Peyer's patch (tissue), 4 donors: Measurements from ENCODE around the gene SMIM45.
A peak's percentile ranks its signal among the peaks of the same experiment; 100 is the strongest.

ENCODE experiments used
- DNase-seq, 3 donors: peaks; one replicate each; pipeline ENCODE4 v3.0.0-alpha.2; 2017 to 2019
- H3K27ac ChIP-seq, 4 donors: fragments of 200-600 bp; sonication (generic); one replicate each; pipeline ENCODE4 v1.5.1; 2016 to 2019
- H3K27me3 ChIP-seq, 2 donors: fragments of 200-600 bp; sonication (generic); one replicate each; pipeline ENCODE4 v1.5.1; 2019
- H3K36me3 ChIP-seq, 3 donors: fragments of 200-600 bp; sonication (generic); one replicate each; pipeline ENCODE4 v1.5.1; 2016 to 2019
- H3K4me1 ChIP-seq, 4 donors: fragments of 200-600 bp; sonication (generic); one replicate each; pipeline ENCODE4 v1.5.1; 2016 to 2019
- H3K4me3 ChIP-seq, 4 donors: fragments of 200-600 bp; sonication (generic); 1 replicate in 3 of 4; 2 replicates in 1 of 4; pipeline ENCODE4 v1.5.1; 2016 to 2019; ENCODE audit warnings: mild to moderate bottlenecking in 1 of 4
- H3K9me3 ChIP-seq, 4 donors: fragments of 200-600 bp; sonication (generic); one replicate each; pipeline ENCODE4 v1.5.1; 2016 to 2019; ENCODE audit warnings: mild to moderate bottlenecking in 1 of 4
- CTCF ChIP-seq, 6 experiments: fragments of 450-650 bp in 4 of 6; fragments of 200-600 bp in 2 of 6; sonication (generic) in 1 of 6; IDR thresholded peaks; one replicate each; pipeline ENCODE4 v1.5.1; 2017 to 2019; ENCODE audit warnings: antibody characterized with exemption in 6 of 6, mild to moderate bottlenecking in 3 of 6, moderate library complexity in 1 of 6
- POLR2A ChIP-seq, 2 donors: fragments of 450-650 bp; IDR thresholded peaks; one replicate each; pipeline ENCODE4 v1.5.1; 2017; ENCODE audit warnings: antibody characterized with exemption in 2 of 2, mild to moderate bottlenecking in 2 of 2, moderate library complexity in 2 of 2

The SMIM45 gene

GRCh38 chr22:41971431-41971830 lies 19.5 kb downstream of the SMIM45 start:
- H3K36me3 ChIP-seq, result no peaks in the 10 kb centered on the region
- TF ChIP-seq CTCF (IDR thresholded peaks at IDR 0.05), result no peak
- no peak for TF ChIP-seq POLR2A (IDR thresholded peaks at IDR 0.05)
- peaks cover 0 to 15% of the 10 kb centered on the region in 2 donors for H3K27me3 ChIP-seq
- no peak overlapping the region for H3K4me3 ChIP-seq
- H3K27ac ChIP-seq, result no peak overlapping the region
- H3K9me3 ChIP-seq, result no peaks in the 10 kb centered on the region
- no peak for DNase-seq
- peaks cover 0 to 5% (median 2%) of the 10 kb centered on the region in 4 donors for H3K4me1 ChIP-seq

- Histone ChIP-seq H3K27me3 (peaks cover 0 to 28% of the 10 kb centered on the region in 2 donors), H3K4me3 (no peak overlapping the region), H3K4me1 (peaks cover 0 to 9% (median 5%) of the 10 kb centered on the region in 4 donors), H3K27ac (no peak overlapping the region), H3K36me3 (no peaks in the 10 kb centered on the region), H3K9me3 (no peaks in the 10 kb centered on the region)
- TF ChIP-seq POLR2A (IDR thresholded peaks at IDR 0.05) (no peak), CTCF (IDR thresholded peaks at IDR 0.05) (no peak)
- no peak for DNase-seq
Observed at GRCh38 chr22:41974691-41975290, 22.8 kb downstream of the SMIM45 start.

- Histone ChIP-seq H3K27ac (no peak overlapping the region), H3K4me1 (peaks cover 0 to 9% (median 5%) of the 10 kb centered on the region in 4 donors), H3K9me3 (no peaks in the 10 kb centered on the region), H3K36me3 (no peaks in the 10 kb centered on the region), H3K27me3 (peaks cover 0 to 28% of the 10 kb centered on the region in 2 donors), H3K4me3 (no peak overlapping the region)
- no peak for TF ChIP-seq CTCF (IDR thresholded peaks at IDR 0.05)
- DNase-seq, result no peak
Observed at GRCh38 chr22:41975299-41976069, 23.5 kb downstream of the SMIM45 start.

- H3K36me3 ChIP-seq, result no peaks in the 10 kb centered on the region
- TF ChIP-seq POLR2A (IDR thresholded peaks at IDR 0.05) (no peak), CTCF (IDR thresholded peaks at IDR 0.05) (no peak)
- H3K27me3 ChIP-seq, result peaks cover 0 to 28% of the 10 kb centered on the region in 2 donors
- peak overlapping the region; percentile 27 to 58 (median 53) for H3K4me3 ChIP-seq
- H3K4me1 ChIP-seq, result peaks cover 0 to 9% (median 5%) of the 10 kb centered on the region in 4 donors
- H3K27ac ChIP-seq, result no peak overlapping the region
- H3K9me3 ChIP-seq, result no peaks in the 10 kb centered on the region
- DNase-seq, result peak; percentile 43 to 68 (median 59)
Observed at GRCh38 chr22:41976070-41976901, 24.3 kb downstream of the SMIM45 start.

- H3K27ac ChIP-seq, result no peak overlapping the region
- H3K4me1 ChIP-seq, result peaks cover 0 to 9% (median 5%) of the 10 kb centered on the region in 4 donors
- H3K9me3 ChIP-seq, result no peaks in the 10 kb centered on the region
- peak overlapping the region; percentile 18 to 58 (median 49) for H3K4me3 ChIP-seq
- no peaks in the 10 kb centered on the region for H3K36me3 ChIP-seq
- DNase-seq, result no peak
- TF ChIP-seq POLR2A (IDR thresholded peaks at IDR 0.05), result no peak
- no peak for TF ChIP-seq CTCF (IDR thresholded peaks at IDR 0.05)
- peaks cover 0 to 28% of the 10 kb centered on the region in 2 donors for H3K27me3 ChIP-seq
Observed at GRCh38 chr22:41976961-41977566, 25.1 kb downstream of the SMIM45 start.
